ENCODE data around the gene DLG2.

Gene DLG2

GRCh38 chr11:84580428-84580827, 1046.7 kb downstream of the DLG2 start:
- no peak for TF ChIP-seq EGR1 (IDR thresholded peaks at IDR 0.05)
- TF ChIP-seq YY1 (IDR thresholded peaks at IDR 0.05; ENCODE audit: low read depth), result no peak
- TF ChIP-seq EP300 (IDR thresholded peaks at IDR 0.05; ENCODE audit: borderline replicate concordance), result no peak
- no peak for TF ChIP-seq TEAD4 (IDR thresholded peaks at IDR 0.05)
- TF ChIP-seq CREB1 (IDR thresholded peaks at IDR 0.05; ENCODE audit: low read depth), result no peak
- no peak for TF ChIP-seq RAD21 (IDR thresholded peaks at IDR 0.05; ENCODE audit: low read depth)
- TF ChIP-seq TCF12 (IDR thresholded peaks at IDR 0.05; ENCODE audit: low read depth), result no peak
- no peak for TF ChIP-seq TAF1 (IDR thresholded peaks at IDR 0.05; ENCODE audit: low read depth)
- TF ChIP-seq, protein P1, sequence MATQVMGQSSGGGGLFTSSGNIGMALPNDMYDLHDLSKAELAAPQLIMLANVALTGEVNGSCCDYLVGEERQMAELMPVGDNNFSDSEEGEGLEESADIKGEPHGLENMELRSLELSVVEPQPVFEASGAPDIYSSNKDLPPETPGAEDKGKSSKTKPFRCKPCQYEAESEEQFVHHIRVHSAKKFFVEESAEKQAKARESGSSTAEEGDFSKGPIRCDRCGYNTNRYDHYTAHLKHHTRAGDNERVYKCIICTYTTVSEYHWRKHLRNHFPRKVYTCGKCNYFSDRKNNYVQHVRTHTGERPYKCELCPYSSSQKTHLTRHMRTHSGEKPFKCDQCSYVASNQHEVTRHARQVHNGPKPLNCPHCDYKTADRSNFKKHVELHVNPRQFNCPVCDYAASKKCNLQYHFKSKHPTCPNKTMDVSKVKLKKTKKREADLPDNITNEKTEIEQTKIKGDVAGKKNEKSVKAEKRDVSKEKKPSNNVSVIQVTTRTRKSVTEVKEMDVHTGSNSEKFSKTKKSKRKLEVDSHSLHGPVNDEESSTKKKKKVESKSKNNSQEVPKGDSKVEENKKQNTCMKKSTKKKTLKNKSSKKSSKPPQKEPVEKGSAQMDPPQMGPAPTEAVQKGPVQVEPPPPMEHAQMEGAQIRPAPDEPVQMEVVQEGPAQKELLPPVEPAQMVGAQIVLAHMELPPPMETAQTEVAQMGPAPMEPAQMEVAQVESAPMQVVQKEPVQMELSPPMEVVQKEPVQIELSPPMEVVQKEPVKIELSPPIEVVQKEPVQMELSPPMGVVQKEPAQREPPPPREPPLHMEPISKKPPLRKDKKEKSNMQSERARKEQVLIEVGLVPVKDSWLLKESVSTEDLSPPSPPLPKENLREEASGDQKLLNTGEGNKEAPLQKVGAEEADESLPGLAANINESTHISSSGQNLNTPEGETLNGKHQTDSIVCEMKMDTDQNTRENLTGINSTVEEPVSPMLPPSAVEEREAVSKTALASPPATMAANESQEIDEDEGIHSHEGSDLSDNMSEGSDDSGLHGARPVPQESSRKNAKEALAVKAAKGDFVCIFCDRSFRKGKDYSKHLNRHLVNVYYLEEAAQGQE (IDR thresholded peaks at IDR 0.05; ENCODE audit: low read depth), result no peak
- no peak for TF ChIP-seq MAX (IDR thresholded peaks at IDR 0.05)
- TF ChIP-seq ZBTB7A (IDR thresholded peaks at IDR 0.05; ENCODE audit: low read depth), result no peak
- TF ChIP-seq FOXM1 (IDR thresholded peaks at IDR 0.05; ENCODE audit: borderline replicate concordance, low read depth), result no peak
- no peak for TF ChIP-seq CEBPB (IDR thresholded peaks at IDR 0.05)
- TF ChIP-seq NFIC (IDR thresholded peaks at IDR 0.05), result no peak
- TF ChIP-seq, protein P2, sequence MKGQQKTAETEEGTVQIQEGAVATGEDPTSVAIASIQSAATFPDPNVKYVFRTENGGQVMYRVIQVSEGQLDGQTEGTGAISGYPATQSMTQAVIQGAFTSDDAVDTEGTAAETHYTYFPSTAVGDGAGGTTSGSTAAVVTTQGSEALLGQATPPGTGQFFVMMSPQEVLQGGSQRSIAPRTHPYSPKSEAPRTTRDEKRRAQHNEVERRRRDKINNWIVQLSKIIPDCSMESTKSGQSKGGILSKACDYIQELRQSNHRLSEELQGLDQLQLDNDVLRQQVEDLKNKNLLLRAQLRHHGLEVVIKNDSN (IDR thresholded peaks at IDR 0.05), result no peak

DNA sequence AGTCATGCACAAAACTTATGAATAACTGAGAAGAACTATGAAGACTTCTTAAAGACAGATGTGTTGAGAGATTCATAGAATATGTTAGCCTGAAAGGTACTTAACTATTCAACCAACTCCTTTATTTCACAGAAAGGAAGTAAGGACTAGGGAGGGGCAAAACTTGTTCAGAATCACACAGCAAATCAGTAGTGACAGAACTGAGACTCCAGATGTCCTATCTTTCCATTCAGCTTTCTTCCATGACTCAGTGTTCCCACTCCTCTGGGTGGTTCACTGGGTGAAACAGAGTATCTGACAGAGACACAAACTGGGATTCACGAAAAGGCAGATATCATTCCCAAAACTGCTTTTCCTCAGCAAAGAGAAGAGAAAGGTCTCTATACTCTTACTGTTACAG, 1053.3 kb downstream of the DLG2 start:
- no peak for TF ChIP-seq RAD21 (IDR thresholded peaks at IDR 0.05; ENCODE audit: low read depth)
- no peak for TF ChIP-seq YY1 (IDR thresholded peaks at IDR 0.05; ENCODE audit: low read depth)
- no peak for TF ChIP-seq ZBTB7A (IDR thresholded peaks at IDR 0.05; ENCODE audit: low read depth)
- TF ChIP-seq TEAD4 (IDR thresholded peaks at IDR 0.05), result no peak
- no peak for TF ChIP-seq CREB1 (IDR thresholded peaks at IDR 0.05; ENCODE audit: low read depth)
- TF ChIP-seq, protein P1 (IDR thresholded peaks at IDR 0.05; ENCODE audit: low read depth), result no peak
- no peak for TF ChIP-seq TCF12 (IDR thresholded peaks at IDR 0.05; ENCODE audit: low read depth)
- no peak for TF ChIP-seq CEBPB (IDR thresholded peaks at IDR 0.05)
- no peak for TF ChIP-seq EP300 (IDR thresholded peaks at IDR 0.05; ENCODE audit: borderline replicate concordance)
- no peak for TF ChIP-seq FOXM1 (IDR thresholded peaks at IDR 0.05; ENCODE audit: borderline replicate concordance, low read depth)
- no peak for TF ChIP-seq NFIC (IDR thresholded peaks at IDR 0.05)
- TF ChIP-seq, protein P2 (IDR thresholded peaks at IDR 0.05), result no peak
- no peak for TF ChIP-seq EGR1 (IDR thresholded peaks at IDR 0.05)
- TF ChIP-seq TAF1 (IDR thresholded peaks at IDR 0.05; ENCODE audit: low read depth), result no peak
- no peak for TF ChIP-seq MAX (IDR thresholded peaks at IDR 0.05)

DNA sequence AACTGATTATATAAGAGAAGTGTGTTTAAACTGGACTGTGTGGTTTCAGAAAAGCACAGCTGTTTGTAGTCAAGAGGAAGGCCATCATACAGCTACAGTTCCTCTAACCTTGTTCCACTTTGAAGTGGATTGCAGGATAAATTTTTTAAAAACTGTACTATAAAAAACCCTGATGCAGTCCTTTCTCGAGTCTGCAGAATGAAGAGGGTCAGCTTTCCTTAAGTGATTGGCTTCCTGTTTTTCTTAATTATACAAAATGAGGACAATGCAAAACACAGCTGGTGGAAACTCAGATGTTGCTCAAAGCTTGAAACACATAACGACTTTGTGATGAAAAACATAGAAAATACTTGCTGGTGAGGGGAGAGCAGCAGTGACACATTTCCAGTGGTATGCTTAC, 1060.5 kb downstream of the DLG2 start:
- TF ChIP-seq, protein P2 (IDR thresholded peaks at IDR 0.05), result no peak
- TF ChIP-seq EGR1 (IDR thresholded peaks at IDR 0.05), result no peak
- TF ChIP-seq, protein P1 (IDR thresholded peaks at IDR 0.05; ENCODE audit: low read depth), result no peak
- TF ChIP-seq CEBPB (IDR thresholded peaks at IDR 0.05), result no peak
- no peak for TF ChIP-seq YY1 (IDR thresholded peaks at IDR 0.05; ENCODE audit: low read depth)
- TF ChIP-seq FOXM1 (IDR thresholded peaks at IDR 0.05; ENCODE audit: borderline replicate concordance, low read depth), result no peak
- no peak for TF ChIP-seq NFIC (IDR thresholded peaks at IDR 0.05)
- no peak for TF ChIP-seq TAF1 (IDR thresholded peaks at IDR 0.05; ENCODE audit: low read depth)
- no peak for TF ChIP-seq TCF12 (IDR thresholded peaks at IDR 0.05; ENCODE audit: low read depth)
- no peak for TF ChIP-seq CREB1 (IDR thresholded peaks at IDR 0.05; ENCODE audit: low read depth)
- no peak for TF ChIP-seq ZBTB7A (IDR thresholded peaks at IDR 0.05; ENCODE audit: low read depth)
- TF ChIP-seq TEAD4 (IDR thresholded peaks at IDR 0.05), result no peak
- TF ChIP-seq EP300 (IDR thresholded peaks at IDR 0.05; ENCODE audit: borderline replicate concordance), result no peak
- no peak for TF ChIP-seq RAD21 (IDR thresholded peaks at IDR 0.05; ENCODE audit: low read depth)
- TF ChIP-seq MAX (IDR thresholded peaks at IDR 0.05), result no peak
